GM23338 (cell line): Measurements from ENCODE around the gene UBASH3A. TPM values are rescaled to one million over a fixed set of nuclear protein-coding genes. Genes with fewer than 3 reads are reported as not detected.
A peak's percentile ranks its signal among the peaks of the same experiment; 100 is the strongest.

Source experiments
- ATAC-seq: fragments of 200-7000 bp; cut with Tn5 transposase; 3 replicates; pipeline ENCODE4 v1.9.1; 2020
- DNase-seq: peaks from one replicate; pipeline ENCODE4 v3.0.0-alpha.2; 2015; ENCODE audit warnings: low spot score
- H2AFZ ChIP-seq: fragments of 200-600 bp; sonication (generic); 2 replicates; pipeline ENCODE4 v1.8.0; 2016; ENCODE audit warnings: antibody characterized with exemption, mild to moderate bottlenecking, moderate library complexity
- H3F3A ChIP-seq: fragments of 200-600 bp; sonication (generic); replicated peaks from 2 replicates; pipeline ENCODE4 v1.8.0; 2017; ENCODE audit warnings: antibody characterized with exemption, mixed run types, low read depth
- H3K27ac ChIP-seq: fragments of 200-600 bp; sonication (generic); 2 replicates; pipeline ENCODE4 v1.6.1; 2016; ENCODE audit warnings: low read depth
- H3K27me3 ChIP-seq: fragments of 200-600 bp; sonication (generic); 2 replicates; pipeline ENCODE4 v1.8.0; 2016; ENCODE audit warnings: mild to moderate bottlenecking, mixed run types, moderate library complexity; ENCODE audit not compliant: insufficient read depth
- H3K36me3 ChIP-seq: fragments of 200-600 bp; sonication (generic); 2 replicates; pipeline ENCODE4 v1.8.0; 2016; ENCODE audit warnings: mild to moderate bottlenecking; ENCODE audit not compliant: insufficient read depth
- H3K4me1 ChIP-seq: fragments of 200-600 bp; sonication (generic); 2 replicates; pipeline ENCODE4 v1.8.0; 2016; ENCODE audit warnings: mild to moderate bottlenecking, moderate library complexity; ENCODE audit not compliant: insufficient read depth
- H3K4me2 ChIP-seq: fragments of 200-600 bp; sonication (generic); 2 replicates; pipeline ENCODE4 v1.7.1; 2017; ENCODE audit warnings: mixed run types
- H3K4me3 ChIP-seq: fragments of 200-600 bp; sonication (generic); 2 replicates; pipeline ENCODE4 v1.6.1; 2016; ENCODE audit warnings: mixed run types
- H3K79me2 ChIP-seq: fragments of 200-600 bp; sonication (generic); replicated peaks from 2 replicates; pipeline ENCODE4 v1.8.0; 2017; ENCODE audit warnings: mild to moderate bottlenecking; ENCODE audit not compliant: insufficient read depth
- H3K9me2 ChIP-seq: fragments of 200-600 bp; sonication (generic); 2 replicates; pipeline ENCODE4 v1.8.0; 2017; ENCODE audit not compliant: insufficient read depth
- H4K20me1 ChIP-seq: fragments of 200-600 bp; sonication (generic); replicated peaks from 2 replicates; pipeline ENCODE4 v1.8.0; 2017; ENCODE audit warnings: mild to moderate bottlenecking; ENCODE audit not compliant: insufficient read depth
- H3K27ac Mint-ChIP-seq: 2 replicates; pipeline ENCODE4 v1.8.0; 2020; ENCODE audit warnings: inconsistent platforms, mild to moderate bottlenecking, moderate library complexity, mixed read lengths
- H3K27me3 Mint-ChIP-seq: 3 replicates; pipeline ENCODE4 v1.8.0; 2022; ENCODE audit warnings: low read depth, mild to moderate bottlenecking, moderate library complexity, mixed read lengths, inconsistent platforms; ENCODE audit not compliant: insufficient read depth, poor library complexity
- H3K36me3 Mint-ChIP-seq: 3 replicates; pipeline ENCODE4 v1.8.0; 2021; ENCODE audit warnings: low read depth, mild to moderate bottlenecking, inconsistent platforms, moderate library complexity, mixed read lengths
- H3K4me1 Mint-ChIP-seq: 3 replicates; pipeline ENCODE4 v1.8.0; 2020; ENCODE audit warnings: mild to moderate bottlenecking, inconsistent platforms, mixed read lengths
- H3K4me3 Mint-ChIP-seq: 3 replicates; pipeline ENCODE4 v1.8.0; 2021; ENCODE audit warnings: moderate library complexity, mild to moderate bottlenecking, inconsistent platforms, mixed read lengths
- H3K9me3 Mint-ChIP-seq: 3 replicates; pipeline ENCODE4 v1.8.0; 2020; ENCODE audit warnings: moderate library complexity, mild to moderate bottlenecking, inconsistent platforms, mixed read lengths
- CREB1 ChIP-seq: fragments of 250-450 bp; sonication (Bioruptor Pico); IDR thresholded peaks from 2 replicates; pipeline ENCODE4 v1.5.0; 2020; ENCODE audit warnings: low read depth, mild to moderate bottlenecking, moderate library complexity
- CTCF ChIP-seq, 2 experiments: fragments of 200-600 bp in 1 of 2; sonication (generic) in 1 of 2; conservative IDR thresholded peaks; 2 replicates each; pipeline versions ENCODE4 v1.5.1 to v1.6.1; 2016 to 2017; ENCODE audit warnings: antibody characterized with exemption in 2 of 2, low read depth in 2 of 2, mild to moderate bottlenecking in 2 of 2, moderate library complexity in 1 of 2
- JUNB ChIP-seq: IDR thresholded peaks from one replicate; pipeline ENCODE4 v1.6.1; 2016; ENCODE audit warnings: antibody characterized with exemption; ENCODE audit not compliant: unreplicated experiment
- NANOG ChIP-seq: IDR thresholded peaks from 2 replicates; pipeline ENCODE4 v1.6.1; 2016; ENCODE audit warnings: antibody characterized with exemption, borderline replicate concordance
- STAT1 ChIP-seq: IDR thresholded peaks from one replicate; pipeline ENCODE4 v1.6.1; 2016; ENCODE audit warnings: antibody characterized with exemption; ENCODE audit not compliant: unreplicated experiment
- ZNF331 ChIP-seq: fragments of 250-450 bp; sonication (Bioruptor Pico); IDR thresholded peaks from 2 replicates; pipeline ENCODE4 v1.5.0; 2020; ENCODE audit warnings: low read depth, mild to moderate bottlenecking, moderate library complexity
- ZNF462 ChIP-seq: fragments of 250-450 bp; sonication (Bioruptor Pico); IDR thresholded peaks from 2 replicates; pipeline ENCODE4 v1.5.0; 2020; ENCODE audit warnings: mild to moderate bottlenecking, moderate library complexity
- polyA plus RNA-seq: library from polyadenylated mRNA; unstranded; fragments of >200 nt; fragmentation: Nextera tagmentation; extraction: Ambion mirVana; gene quantifications from 2 replicates; pipeline ENCODE4 v1.2.1, GENCODE V29; 2016
- total RNA-seq: library from RNA; depleted of rRNA; stranded (reverse); fragments of >200 nt; shearing (Covaris generic); gene quantifications from 2 replicates; pipeline ENCODE4 v1.2.3, GENCODE V29; 2014
- TF ChIP-seq, protein P1 (sequence below): IDR thresholded peaks from 2 replicates; pipeline ENCODE4 v1.6.1; 2016; ENCODE audit warnings: antibody characterized with exemption

Gene UBASH3A
- total and polyA plus RNA-seq, 2 experiments from 2014 or later: not detected

DNA sequence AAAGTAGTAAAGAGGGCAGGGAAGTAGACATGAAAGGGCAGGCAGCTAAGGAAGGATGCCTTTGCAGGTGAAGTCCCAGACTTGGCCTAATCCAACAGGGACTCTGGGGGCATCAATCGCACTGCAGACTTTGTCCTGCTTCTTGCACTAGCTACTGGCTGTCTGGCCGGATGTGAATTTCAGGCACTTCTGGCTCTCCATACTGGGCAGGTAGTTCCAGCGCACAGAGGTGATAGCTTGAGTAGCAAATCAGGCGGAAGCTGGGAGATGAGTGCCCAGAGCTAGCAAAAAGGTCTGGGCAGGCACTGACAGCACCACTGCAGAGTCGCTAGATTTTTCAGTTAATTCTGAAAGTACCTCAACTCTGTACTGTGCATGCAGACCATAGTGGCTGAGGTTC, 91.3 kb downstream of the UBASH3A start:
- ATAC-seq (no peak), DNase-seq (no peak)
- Histone ChIP-seq H4K20me1 (no peaks in the 10 kb centered on the region), H3K79me2 (no peaks in the 10 kb centered on the region), H3K4me3 (peak overlapping the region; percentile 76; the same call in 1 of the 2 replicates), H3K4me1 (peaks cover 7% of the 10 kb centered on the region; the same call in 1 of the 2 replicates), H3K4me2 (peak overlapping the region; percentile 95; the same call in 1 of the 2 replicates), H3K27ac (no peak overlapping the region), H3F3A (0 out of 2 replicates have a peak, but pooled peaks cover 6% of the 10 kb centered on the region), H3K27me3 (no peaks in the 10 kb centered on the region), H3K9me2 (0 out of 2 replicates have a peak, but pooled peaks cover 5% of the 10 kb centered on the region), H3K36me3 (no peaks in the 10 kb centered on the region), H2AFZ (no peak overlapping the region; the same call in 1 of the 2 replicates)
- Mint-ChIP-seq H3K4me3 (peak overlapping the region; percentile 84; the same call in 1 of the 3 replicates), H3K36me3 (no peaks in the 10 kb centered on the region), H3K27ac (no peak overlapping the region), H3K27me3 (peaks cover 11% of the 10 kb centered on the region), H3K9me3 (no peaks in the 10 kb centered on the region; the same call in 2 of the 3 replicates), H3K4me1 (peaks cover 25% of the 10 kb centered on the region; the same call in 2 of the 3 replicates)
- TF ChIP-seq NANOG: no peak
- TF ChIP-seq, protein P1, sequence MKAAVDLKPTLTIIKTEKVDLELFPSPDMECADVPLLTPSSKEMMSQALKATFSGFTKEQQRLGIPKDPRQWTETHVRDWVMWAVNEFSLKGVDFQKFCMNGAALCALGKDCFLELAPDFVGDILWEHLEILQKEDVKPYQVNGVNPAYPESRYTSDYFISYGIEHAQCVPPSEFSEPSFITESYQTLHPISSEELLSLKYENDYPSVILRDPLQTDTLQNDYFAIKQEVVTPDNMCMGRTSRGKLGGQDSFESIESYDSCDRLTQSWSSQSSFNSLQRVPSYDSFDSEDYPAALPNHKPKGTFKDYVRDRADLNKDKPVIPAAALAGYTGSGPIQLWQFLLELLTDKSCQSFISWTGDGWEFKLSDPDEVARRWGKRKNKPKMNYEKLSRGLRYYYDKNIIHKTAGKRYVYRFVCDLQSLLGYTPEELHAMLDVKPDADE: no peak
- TF ChIP-seq CTCF (conservative IDR thresholded peaks at IDR 0.05; ENCODE audit: low read depth in 2 of 2): no peak

GRCh38 chr21:42495765-42496119, 92.0 kb downstream of the UBASH3A start:
- peak overlapping the region; percentile 95 for H3K4me2 ChIP-seq
- ATAC-seq (peak; percentile 8), DNase-seq (peak; percentile 49)
- Mint-ChIP-seq H3K4me3 (peak overlapping the region; percentile 84), H3K27ac (no peak overlapping the region), H3K36me3 (no peaks in the 10 kb centered on the region), H3K4me1 (peaks cover 25% of the 10 kb centered on the region; the same call in 2 of the 3 replicates), H3K9me3 (no peaks in the 10 kb centered on the region; the same call in 2 of the 3 replicates), H3K27me3 (peaks cover 11% of the 10 kb centered on the region)
- H2AFZ ChIP-seq: peak overlapping the region; percentile 93
- H3K27ac ChIP-seq: no peak overlapping the region
- no peaks in the 10 kb centered on the region for H3K9me2 ChIP-seq
- H3K79me2 ChIP-seq: no peaks in the 10 kb centered on the region
- 0 out of 2 replicates have a peak, but pooled peaks cover 6% of the 10 kb centered on the region for H3F3A ChIP-seq
- peak overlapping the region; percentile 76 for H3K4me3 ChIP-seq
- no peaks in the 10 kb centered on the region for H4K20me1 ChIP-seq
- TF ChIP-seq JUNB (no peak), NANOG (no peak), STAT1 (no peak), ZNF462 (CRISPR knock-in tag) (no peak), ZNF331 (no peak), CREB1 (peak; percentile 46; the same call in 1 of the 2 replicates)
- TF ChIP-seq, protein P1: no peak
- H3K27me3 ChIP-seq: no peaks in the 10 kb centered on the region
- peaks cover 7% of the 10 kb centered on the region; the same call in 1 of the 2 replicates for H3K4me1 ChIP-seq
- no peaks in the 10 kb centered on the region for H3K36me3 ChIP-seq
